ENCODE data around the gene TNS3. TPM values are rescaled to one million over a fixed set of nuclear protein-coding genes. Genes with fewer than 3 reads are reported as not detected.

Gene TNS3
- total and polyA plus RNA-seq, 2 donors (not counting 3 experiments of a cell fraction or from before 2014, with no cell fraction given), result 10.4 to 45.1 TPM

GRCh38 chr7:47481541-47482012 lies 100.3 kb downstream of the TNS3 start:
- DNase-seq (ENCODE audit: low read depth, low spot score), result no peak
- Histone ChIP-seq H3K27me3 (ENCODE audit: control insufficient read depth in 2 of 2, insufficient read depth in 2 of 2, low read length in 2 of 2) (no peaks in the 10 kb centered on the region), H3K4me3 (replicated peaks in 1 of 3; ENCODE audit: insufficient read depth in 1 of 3, low read depth in 1 of 3, low read length in 3 of 3) (no peak overlapping the region), H3K27ac (ENCODE audit: insufficient read depth, low read depth, low read length) (peak overlapping the region; percentile 89), H3K9me3 (replicated peaks; ENCODE audit: control insufficient read depth, insufficient read depth, low read length) (no peaks in the 10 kb centered on the region), H3K9me1 (replicated peaks; ENCODE audit: control insufficient read depth, extremely low read depth, insufficient read depth, low read length) (no peaks in the 10 kb centered on the region), H2AFZ (ENCODE audit: low read depth, low read length) (no peak overlapping the region), H4K20me1 (replicated peaks; ENCODE audit: control insufficient read depth, extremely low read depth, insufficient read depth, low read length) (no peaks in the 10 kb centered on the region), H3K9ac (replicated peaks; ENCODE audit: extremely low read depth, insufficient read depth, low read length) (peak overlapping the region; percentile 50), H3K4me2 (ENCODE audit: insufficient read depth, low read length) (peak overlapping the region; percentile 1), H3K79me2 (ENCODE audit: control insufficient read depth, insufficient read depth, low read length) (no peaks in the 10 kb centered on the region), H3K4me1 (ENCODE audit: control insufficient read depth, extremely low read depth, insufficient read depth, low read length) (peaks cover 16% of the 10 kb centered on the region), H3K36me3 (ENCODE audit: control insufficient read depth in 2 of 2, extremely low read depth in 1 of 2, insufficient read depth in 2 of 2, low read length in 2 of 2) (no peaks in the 10 kb centered on the region)
- TF ChIP-seq GATA2 (IDR thresholded peaks at IDR 0.05; ENCODE audit: insufficient read depth, insufficient read length, low read depth, low read length) (no peak), MYC (IDR thresholded peaks at IDR 0.05; ENCODE audit: low read depth, low read length) (no peak), MAX (IDR thresholded peaks at IDR 0.05; ENCODE audit: insufficient read depth, insufficient read length) (no peak), JUN (IDR thresholded peaks at IDR 0.05; ENCODE audit: borderline replicate concordance, insufficient read depth, insufficient read length, low read depth) (no peak)
- POLR2A ChIA-PET, result no interaction called here
- intact Hi-C loops (cut with micrococcal nuclease), result loop anchor here (1.0 to 2.0 kb wide), 7 partner anchors 23 to 466 kb away; no protein-coding TSS in a partner anchor
- dilution Hi-C loops (cut with MboI; ENCODE audit: extremely low pct_ligation_motif_present, low sequenced_read_pairs), result no loop called here
- FAIRE-seq, result peak; percentile 18
- TSS peak; percentile 81 for BruUV-seq (replicated peaks)
- CTCF ChIA-PET, result interaction anchor here (0.8 to 3.5 kb wide), 9 partner anchors 11 to 338 kb away, joined by 3 to 21 read pairs (median 6); no protein-coding TSS in a partner anchor

DNA sequence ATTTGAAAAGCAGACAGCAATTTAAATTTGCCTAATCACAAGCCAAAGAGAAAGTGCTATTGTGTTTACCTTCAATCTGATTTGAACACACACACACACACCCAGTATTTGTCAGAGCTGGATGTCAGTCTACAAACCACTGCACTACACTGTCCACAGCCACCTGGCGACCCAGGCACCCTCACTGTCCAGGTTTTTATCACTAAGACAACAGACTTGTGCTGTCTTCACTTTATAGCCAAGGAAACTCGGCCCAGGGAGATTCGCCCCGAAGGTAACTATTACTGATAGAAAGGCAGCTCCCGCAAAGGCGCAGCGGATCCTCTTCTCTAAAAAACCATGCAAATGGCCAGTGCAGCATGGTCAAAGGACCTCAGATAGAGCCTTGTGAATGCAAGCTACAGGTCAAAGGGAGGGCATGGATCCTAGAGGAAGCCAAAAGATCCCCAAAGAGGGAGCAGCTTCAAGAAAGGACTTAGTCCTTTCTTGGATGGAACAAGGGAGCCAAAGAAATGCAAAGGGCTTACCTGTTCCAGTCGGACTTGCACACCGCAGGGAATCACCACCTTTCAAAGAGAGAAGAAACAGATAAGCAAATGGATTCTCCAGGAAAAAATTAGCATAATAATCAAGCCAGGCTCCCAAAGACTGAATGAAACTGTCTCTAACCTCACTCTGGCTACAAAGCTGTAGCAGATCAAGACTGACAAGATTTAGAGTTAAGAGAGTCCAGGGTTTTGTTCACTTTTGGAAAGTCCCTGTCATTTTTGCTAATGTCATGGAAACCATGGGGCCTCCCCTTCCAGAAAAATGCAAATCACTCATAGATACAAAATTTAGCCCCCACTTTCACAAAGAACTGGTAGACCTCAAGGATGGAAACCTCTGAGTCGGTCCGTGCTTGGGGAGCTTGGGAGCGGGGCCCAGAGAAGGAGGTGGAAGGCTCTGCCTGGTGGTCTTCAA lies 101.1 kb downstream of the TNS3 start:
- no peaks in the 10 kb centered on the region for H3K9me1 ChIP-seq (replicated peaks; ENCODE audit: control insufficient read depth, extremely low read depth, insufficient read depth, low read length)
- no peak overlapping the region for H3K9ac ChIP-seq (replicated peaks; ENCODE audit: extremely low read depth, insufficient read depth, low read length)
- no peaks in the 10 kb centered on the region for H3K79me2 ChIP-seq (ENCODE audit: control insufficient read depth, insufficient read depth, low read length)
- H3K4me1 ChIP-seq (ENCODE audit: control insufficient read depth, extremely low read depth, insufficient read depth, low read length), result peaks cover 16% of the 10 kb centered on the region
- H3K27ac ChIP-seq (ENCODE audit: insufficient read depth, low read depth, low read length), result peak overlapping the region; percentile 89
- H3K9me3 ChIP-seq (replicated peaks; ENCODE audit: control insufficient read depth, insufficient read depth, low read length), result no peaks in the 10 kb centered on the region
- H3K36me3 ChIP-seq (ENCODE audit: control insufficient read depth in 2 of 2, extremely low read depth in 1 of 2, insufficient read depth in 2 of 2, low read length in 2 of 2), result no peaks in the 10 kb centered on the region
- intact Hi-C loops (cut with micrococcal nuclease), result no loop called here
- FAIRE-seq, result peak; percentile 55
- H3K27me3 ChIP-seq (ENCODE audit: control insufficient read depth in 2 of 2, insufficient read depth in 2 of 2, low read length in 2 of 2), result no peaks in the 10 kb centered on the region
- TF ChIP-seq MYC (IDR thresholded peaks at IDR 0.05; ENCODE audit: low read depth, low read length) (no peak), EZH2 (IDR thresholded peaks at IDR 0.05; ENCODE audit: borderline replicate concordance, low read depth, low read length, severe bottlenecking) (no peak), JUN (IDR thresholded peaks at IDR 0.05; ENCODE audit: borderline replicate concordance, insufficient read depth, insufficient read length, low read depth) (no peak), POLR2A (IDR thresholded peaks at IDR 0.05; ENCODE audit: low read depth, low read length) (no peak), GATA2 (IDR thresholded peaks at IDR 0.05; ENCODE audit: insufficient read depth, insufficient read length, low read depth, low read length) (no peak), POLR2AphosphoS5 (IDR thresholded peaks at IDR 0.05; ENCODE audit: insufficient read depth, low read depth, low read length) (no peak), FOS (IDR thresholded peaks at IDR 0.05; ENCODE audit: borderline replicate concordance, insufficient read depth, low read length) (no peak), MAX (IDR thresholded peaks at IDR 0.05; ENCODE audit: insufficient read depth, insufficient read length) (no peak)
- TF ChIP-seq, protein P1, sequence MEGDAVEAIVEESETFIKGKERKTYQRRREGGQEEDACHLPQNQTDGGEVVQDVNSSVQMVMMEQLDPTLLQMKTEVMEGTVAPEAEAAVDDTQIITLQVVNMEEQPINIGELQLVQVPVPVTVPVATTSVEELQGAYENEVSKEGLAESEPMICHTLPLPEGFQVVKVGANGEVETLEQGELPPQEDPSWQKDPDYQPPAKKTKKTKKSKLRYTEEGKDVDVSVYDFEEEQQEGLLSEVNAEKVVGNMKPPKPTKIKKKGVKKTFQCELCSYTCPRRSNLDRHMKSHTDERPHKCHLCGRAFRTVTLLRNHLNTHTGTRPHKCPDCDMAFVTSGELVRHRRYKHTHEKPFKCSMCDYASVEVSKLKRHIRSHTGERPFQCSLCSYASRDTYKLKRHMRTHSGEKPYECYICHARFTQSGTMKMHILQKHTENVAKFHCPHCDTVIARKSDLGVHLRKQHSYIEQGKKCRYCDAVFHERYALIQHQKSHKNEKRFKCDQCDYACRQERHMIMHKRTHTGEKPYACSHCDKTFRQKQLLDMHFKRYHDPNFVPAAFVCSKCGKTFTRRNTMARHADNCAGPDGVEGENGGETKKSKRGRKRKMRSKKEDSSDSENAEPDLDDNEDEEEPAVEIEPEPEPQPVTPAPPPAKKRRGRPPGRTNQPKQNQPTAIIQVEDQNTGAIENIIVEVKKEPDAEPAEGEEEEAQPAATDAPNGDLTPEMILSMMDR (IDR thresholded peaks at IDR 0.05; ENCODE audit: extremely low read depth in 1 of 2, insufficient read depth in 1 of 2, low read depth in 1 of 2, low read length in 2 of 2), result no peak
- ChIA-PET CTCF (interaction anchor here (0.7 to 2.9 kb wide), 7 partner anchors 12 to 324 kb away, joined by 3 to 13 read pairs (median 4); no protein-coding TSS in a partner anchor), POLR2A (interaction anchor here (0.8 kb wide), 1 partner anchor 31 kb away, joined by 3 read pairs; no protein-coding TSS in a partner anchor)
- peak overlapping the region; percentile 1 for H3K4me2 ChIP-seq (ENCODE audit: insufficient read depth, low read length)
- H3K4me3 ChIP-seq (replicated peaks in 1 of 3; ENCODE audit: insufficient read depth in 1 of 3, low read depth in 1 of 3, low read length in 3 of 3), result no peak overlapping the region
- no peaks in the 10 kb centered on the region for H4K20me1 ChIP-seq (replicated peaks; ENCODE audit: control insufficient read depth, extremely low read depth, insufficient read depth, low read length)
- dilution Hi-C loops (cut with MboI; ENCODE audit: extremely low pct_ligation_motif_present, low sequenced_read_pairs), result no loop called here
- no peak for DNase-seq (ENCODE audit: low read depth, low spot score)
- no peak overlapping the region for H2AFZ ChIP-seq (ENCODE audit: low read depth, low read length)
- BruUV-seq (replicated peaks), result no TSS peak

Data from endothelial cell of umbilical vein (primary cell).